IgD-negative memory B cell (primary cell): Measurements from ENCODE around the gene ZNF638. TPM values are rescaled to one million over a fixed set of nuclear protein-coding genes. Genes with fewer than 3 reads are reported as not detected.

ENCODE experiments used
- H3K27ac Mint-ChIP-seq, 3 donors: one replicate each; pipeline ENCODE4 v1.8.0; 2020 to 2022; ENCODE audit warnings: mild to moderate bottlenecking in 3 of 3, mixed read lengths in 3 of 3, moderate library complexity in 1 of 3
- H3K27me3 Mint-ChIP-seq: one replicate; pipeline ENCODE4 v1.8.0; 2021; ENCODE audit warnings: mixed read lengths
- H3K36me3 Mint-ChIP-seq: one replicate; pipeline ENCODE4 v1.8.0; 2020; ENCODE audit warnings: mild to moderate bottlenecking, mixed read lengths
- H3K4me1 Mint-ChIP-seq, 3 donors: one replicate each; pipeline ENCODE4 v1.8.0; 2020 to 2022; ENCODE audit warnings: mixed read lengths in 3 of 3, mild to moderate bottlenecking in 1 of 3
- H3K4me3 Mint-ChIP-seq, 4 donors: one replicate each; pipeline ENCODE4 v1.8.0; 2020 to 2022; ENCODE audit warnings: mild to moderate bottlenecking in 4 of 4, mixed read lengths in 4 of 4, moderate library complexity in 3 of 4
- H3K9me3 Mint-ChIP-seq, 3 donors: one replicate each; pipeline ENCODE4 v1.8.0; 2020 to 2021; ENCODE audit warnings: mixed read lengths in 3 of 3, mild to moderate bottlenecking in 1 of 3
- polyA plus RNA-seq: library from polyadenylated mRNA; unstranded; fragments of 300-500 nt; fragmentation: Illumina TruSeq; gene quantifications from one replicate; pipeline ENCODE4 v1.2.3, GENCODE V29; 2021

Gene ZNF638
- polyA plus RNA-seq, 1 donor from 2014 or later, result 60.3 TPM

DNA sequence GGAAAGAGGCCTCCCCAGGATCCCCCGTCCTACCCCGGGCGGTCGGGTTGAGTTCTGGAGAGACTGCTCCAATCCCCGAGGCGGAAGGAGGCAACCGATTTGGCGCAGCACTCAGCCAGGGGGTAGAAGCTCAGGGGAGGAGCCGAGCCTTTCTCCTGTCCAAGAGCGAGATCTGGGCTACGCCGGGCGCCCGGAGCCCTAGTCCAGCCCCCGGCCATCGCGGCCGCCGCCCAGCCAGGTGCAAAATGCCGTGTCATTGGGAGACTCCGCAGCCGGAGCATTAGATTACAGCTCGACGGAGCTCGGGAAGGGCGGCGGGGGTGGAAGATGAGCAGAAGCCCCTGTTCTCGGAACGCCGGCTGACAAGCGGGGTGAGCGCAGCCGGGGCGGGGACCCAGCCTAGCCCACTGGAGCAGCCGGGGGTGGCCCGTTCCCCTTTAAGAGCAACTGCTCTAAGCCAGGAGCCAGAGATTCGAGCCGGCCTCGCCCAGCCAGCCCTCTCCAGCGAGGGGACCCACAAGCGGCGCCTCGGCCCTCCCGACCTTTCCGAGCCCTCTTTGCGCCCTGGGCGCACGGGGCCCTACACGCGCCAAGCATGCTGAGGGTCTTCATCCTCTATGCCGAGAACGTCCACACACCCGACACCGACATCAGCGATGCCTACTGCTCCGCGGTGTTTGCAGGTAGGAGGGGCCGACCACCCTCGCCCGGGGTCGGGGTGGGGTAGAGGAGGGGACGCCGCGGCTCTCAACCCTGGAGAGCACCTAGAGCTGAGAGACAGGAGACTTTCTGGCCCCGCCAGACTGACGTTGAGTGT lies 122.0 kb downstream of the ZNF638 start, which contains the start of gene DYSF:
Gene DYSF (plus strand): TSS at position 158 of the 817 bp plus-strand sequence.
- Mint-ChIP-seq H3K36me3 (peaks cover 2% of the 10 kb centered on the region), H3K4me1 (peaks cover 7 to 11% (median 7%) of the 10 kb centered on the region in 3 donors), H3K4me3 (peak within 1 kb of the TSS in 3 of 4 donors; percentile 59 to 84 (median 77)), H3K27me3 (peaks cover 41% of the 10 kb centered on the region), H3K9me3 (no peaks in the 10 kb centered on the region), H3K27ac (no peak within 1 kb of the TSS)

DNA sequence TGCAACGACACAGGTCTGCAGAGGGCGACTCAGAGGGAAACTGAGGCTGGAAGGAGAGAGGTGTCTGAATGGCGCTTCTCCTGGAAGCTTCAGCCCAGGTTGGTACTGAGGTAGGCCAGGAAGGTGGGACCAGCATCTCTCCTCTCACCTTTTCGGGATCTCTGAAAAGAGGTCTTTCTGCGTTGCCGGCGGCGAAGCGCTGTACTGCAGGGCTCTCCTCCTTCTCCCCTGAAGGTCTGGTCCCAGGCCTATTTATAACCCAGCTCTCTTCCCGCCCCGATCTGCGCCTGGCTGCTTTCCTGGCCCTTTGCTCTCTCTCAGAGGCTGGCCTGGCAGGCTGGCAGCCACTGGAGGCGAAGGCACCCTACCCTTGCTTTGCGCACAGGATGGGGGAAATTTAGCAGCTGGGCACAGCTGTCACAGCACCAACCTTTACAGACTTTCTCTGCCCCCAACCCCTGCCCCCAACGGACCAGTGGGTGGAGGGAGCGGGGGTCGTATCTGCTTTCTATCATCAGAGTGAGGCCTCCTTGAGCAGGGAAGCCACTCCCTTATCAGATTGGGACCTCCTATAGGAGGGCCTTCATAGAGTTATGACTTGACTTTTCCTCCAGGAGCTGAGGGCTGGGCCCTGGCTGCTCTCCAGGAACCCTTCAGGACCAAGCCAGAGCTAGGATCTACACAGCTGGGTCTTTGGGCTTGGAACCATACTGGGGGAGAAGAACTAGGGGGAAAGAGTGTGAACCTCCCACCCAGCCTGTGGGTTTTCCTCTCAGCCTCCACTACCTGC lies 122.8 kb downstream of the ZNF638 start:
- Mint-ChIP-seq H3K4me3 (peak overlapping the region in 2 of 4 donors; percentile 55 to 56), H3K27me3 (peaks cover 41% of the 10 kb centered on the region), H3K27ac (no peak overlapping the region), H3K36me3 (peaks cover 2% of the 10 kb centered on the region), H3K4me1 (peaks cover 7 to 11% (median 7%) of the 10 kb centered on the region in 3 donors), H3K9me3 (no peaks in the 10 kb centered on the region)

DNA sequence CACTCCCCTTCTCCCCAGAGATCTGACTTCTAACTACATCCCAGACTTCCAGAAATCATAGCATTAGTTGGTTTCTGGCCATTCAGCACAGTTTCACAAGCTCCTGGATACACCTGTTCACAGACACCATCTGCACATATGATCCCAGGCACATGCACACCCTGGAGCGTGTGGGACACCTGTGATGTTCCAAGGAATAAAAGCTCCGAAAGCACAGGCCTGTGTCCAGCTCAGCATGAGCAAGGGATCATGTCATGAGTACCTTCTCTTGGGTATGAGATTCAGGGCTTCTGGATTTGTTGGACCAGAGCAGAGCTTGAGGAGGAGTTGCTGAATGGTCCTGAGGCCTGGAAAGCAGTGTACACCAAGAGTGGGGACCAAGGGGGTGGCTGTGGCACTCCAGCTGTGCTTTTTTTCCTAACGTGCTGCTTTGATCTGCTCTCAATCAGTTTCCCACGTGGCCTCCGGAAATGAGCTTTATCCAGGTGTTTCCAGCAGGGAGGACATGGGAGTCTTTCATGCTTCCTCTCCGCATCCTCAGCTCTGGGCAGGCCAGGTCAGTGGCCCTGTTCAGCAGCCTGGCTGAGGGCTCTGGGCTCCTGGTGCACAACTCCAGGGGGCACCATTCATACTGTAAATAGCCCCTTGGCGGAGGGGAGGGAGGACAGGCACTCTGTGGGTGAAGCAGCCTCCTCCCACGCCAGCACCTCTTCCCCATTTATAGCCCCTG lies 123.6 kb downstream of the ZNF638 start:
- no peak overlapping the region for H3K4me3 Mint-ChIP-seq
- H3K4me1 Mint-ChIP-seq, result peaks cover 7 to 11% (median 7%) of the 10 kb centered on the region in 3 donors
- H3K27ac Mint-ChIP-seq, result no peak overlapping the region
- H3K27me3 Mint-ChIP-seq, result peaks cover 41% of the 10 kb centered on the region
- no peaks in the 10 kb centered on the region for H3K36me3 Mint-ChIP-seq
- H3K9me3 Mint-ChIP-seq, result no peaks in the 10 kb centered on the region

DNA sequence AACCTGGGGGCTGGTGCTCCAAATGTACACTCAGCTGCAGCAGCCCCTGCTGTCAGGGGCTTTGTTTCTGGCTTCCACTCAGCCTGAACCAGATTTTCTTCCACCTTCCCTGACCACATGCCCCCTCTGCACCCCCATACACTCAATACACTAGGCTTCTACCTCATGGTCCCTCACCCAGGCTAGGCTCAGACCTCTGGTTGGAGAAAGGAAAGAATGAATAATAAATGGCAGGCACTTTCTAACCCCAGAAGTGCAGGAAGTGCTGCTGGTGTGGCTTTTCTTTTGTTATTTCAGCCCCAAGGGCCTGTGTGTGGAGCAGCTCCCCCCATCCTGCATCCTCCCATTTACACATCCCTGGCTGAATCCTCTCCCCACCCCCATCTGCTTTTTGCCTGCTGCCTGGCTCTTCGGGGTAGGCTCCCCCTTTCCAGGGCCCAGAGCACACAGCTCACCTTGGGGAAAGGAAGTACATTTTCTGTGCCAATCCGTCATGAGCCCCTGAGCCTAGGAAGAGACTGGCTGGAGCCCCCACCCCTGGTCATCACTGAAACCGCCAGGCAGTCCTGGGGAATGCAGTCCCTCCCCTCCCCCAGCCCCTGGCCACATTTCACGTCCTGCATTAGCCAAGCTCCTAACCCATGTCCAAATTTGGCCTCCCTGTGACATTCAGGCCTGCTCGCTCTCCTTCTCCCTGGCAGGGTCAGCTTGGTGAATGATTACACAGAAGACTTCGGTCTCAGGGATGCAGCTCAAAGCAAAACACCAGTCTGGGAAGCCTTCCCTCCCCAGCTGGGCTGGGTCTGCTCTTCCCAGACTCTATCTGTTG lies 124.4 kb downstream of the ZNF638 start:
- Mint-ChIP-seq H3K27ac (no peak overlapping the region), H3K36me3 (no peaks in the 10 kb centered on the region), H3K27me3 (peaks cover 41% of the 10 kb centered on the region), H3K4me3 (no peak overlapping the region), H3K4me1 (peaks cover 7 to 11% (median 7%) of the 10 kb centered on the region in 3 donors), H3K9me3 (no peaks in the 10 kb centered on the region)

DNA sequence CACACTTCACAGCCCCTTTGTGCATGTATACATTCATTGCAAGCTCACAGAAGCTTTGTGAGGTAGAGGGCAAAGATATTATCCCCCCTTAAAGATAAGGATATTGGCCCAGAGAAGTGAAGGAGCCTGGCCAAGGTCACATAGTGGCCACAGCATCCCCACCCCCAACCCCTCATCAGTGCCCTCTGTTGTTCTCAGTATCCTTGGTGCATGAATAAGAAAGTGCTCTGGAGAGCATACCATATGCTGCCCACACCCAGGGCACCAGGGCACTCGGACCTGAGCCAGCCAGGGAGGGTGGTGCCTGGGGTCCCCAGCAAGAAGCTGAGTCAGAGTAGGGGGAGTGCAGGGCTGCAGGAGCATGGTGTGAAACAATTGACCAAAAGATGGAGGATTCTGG lies 125.0 kb downstream of the ZNF638 start:
- Mint-ChIP-seq H3K4me3 (no peak overlapping the region), H3K27ac (no peak overlapping the region), H3K4me1 (peaks cover 7 to 11% (median 7%) of the 10 kb centered on the region in 3 donors), H3K36me3 (no peaks in the 10 kb centered on the region), H3K27me3 (peaks cover 41% of the 10 kb centered on the region), H3K9me3 (peaks cover 0 to 6% (median 0%) of the 10 kb centered on the region in 3 donors)

DNA sequence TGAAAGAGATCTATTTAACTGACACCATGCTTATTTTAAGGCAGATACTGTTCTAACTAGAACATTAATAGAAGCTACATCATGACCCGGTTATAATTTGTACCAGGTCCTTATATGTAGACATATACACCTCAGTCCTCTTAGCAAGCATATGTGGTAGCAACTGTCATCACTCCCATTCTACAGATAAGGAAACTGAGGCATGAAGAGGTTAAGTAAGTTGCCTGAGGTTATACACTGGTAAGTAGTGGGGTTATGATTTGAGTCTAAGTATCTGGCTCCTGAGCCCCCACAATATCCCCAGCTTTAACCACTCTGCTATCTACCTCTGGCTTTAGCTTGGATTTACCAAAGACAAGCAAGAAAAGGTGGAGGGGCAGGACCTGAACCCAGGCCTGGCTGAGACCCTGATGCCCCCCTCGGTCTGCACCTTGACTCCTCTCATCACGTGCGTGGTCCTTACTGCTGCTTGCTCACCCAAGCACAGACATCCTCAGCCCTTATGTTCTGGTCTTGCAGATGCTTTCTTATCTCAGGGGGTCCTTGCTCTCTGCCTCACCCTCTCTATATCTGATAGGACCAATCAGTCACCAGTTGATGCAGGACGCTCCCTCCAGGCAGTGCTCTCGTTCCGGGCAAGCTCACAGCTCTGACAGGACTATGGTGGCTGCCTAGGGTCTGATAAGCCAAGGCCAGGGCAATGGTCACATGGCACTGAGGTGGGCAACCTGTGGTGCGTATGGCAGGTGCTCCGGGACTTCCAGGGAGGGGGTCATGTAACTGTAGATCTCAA lies 125.7 kb downstream of the ZNF638 start:
- H3K27me3 Mint-ChIP-seq, result peaks cover 38% of the 10 kb centered on the region
- H3K27ac Mint-ChIP-seq, result no peak overlapping the region
- H3K4me3 Mint-ChIP-seq, result no peak overlapping the region

DNA sequence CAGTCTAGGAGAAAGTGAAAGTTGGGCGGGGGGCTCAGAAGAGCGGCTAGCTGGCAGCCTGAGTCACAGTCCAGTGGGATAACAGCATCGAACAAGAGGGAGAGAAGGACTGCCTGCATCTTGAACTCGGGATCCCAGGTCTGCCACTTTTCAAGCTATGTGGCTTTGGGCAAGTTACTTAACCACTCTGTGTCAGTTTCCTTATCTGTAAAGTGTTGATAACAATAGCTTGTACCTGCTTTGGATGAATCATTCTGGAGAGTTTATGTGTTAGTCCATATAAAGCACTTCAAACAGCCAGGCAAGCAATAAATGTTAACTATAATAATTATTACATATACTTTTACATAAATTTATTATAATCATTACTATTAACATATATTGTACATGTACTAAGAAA lies 126.3 kb downstream of the ZNF638 start:
- peaks cover 34% of the 10 kb centered on the region for H3K27me3 Mint-ChIP-seq
- peak overlapping the region in 1 of 3 donors; percentile 73 for H3K27ac Mint-ChIP-seq
- H3K9me3 Mint-ChIP-seq, result peaks cover 0 to 6% (median 0%) of the 10 kb centered on the region in 3 donors

More for the DNA sequence above, 125.7 kb downstream of the ZNF638 start:
- no peaks in the 10 kb centered on the region for H3K36me3 Mint-ChIP-seq
- peaks cover 0 to 6% (median 0%) of the 10 kb centered on the region in 3 donors for H3K9me3 Mint-ChIP-seq
- H3K4me1 Mint-ChIP-seq, result peaks cover 5 to 10% (median 7%) of the 10 kb centered on the region in 3 donors

DNA sequence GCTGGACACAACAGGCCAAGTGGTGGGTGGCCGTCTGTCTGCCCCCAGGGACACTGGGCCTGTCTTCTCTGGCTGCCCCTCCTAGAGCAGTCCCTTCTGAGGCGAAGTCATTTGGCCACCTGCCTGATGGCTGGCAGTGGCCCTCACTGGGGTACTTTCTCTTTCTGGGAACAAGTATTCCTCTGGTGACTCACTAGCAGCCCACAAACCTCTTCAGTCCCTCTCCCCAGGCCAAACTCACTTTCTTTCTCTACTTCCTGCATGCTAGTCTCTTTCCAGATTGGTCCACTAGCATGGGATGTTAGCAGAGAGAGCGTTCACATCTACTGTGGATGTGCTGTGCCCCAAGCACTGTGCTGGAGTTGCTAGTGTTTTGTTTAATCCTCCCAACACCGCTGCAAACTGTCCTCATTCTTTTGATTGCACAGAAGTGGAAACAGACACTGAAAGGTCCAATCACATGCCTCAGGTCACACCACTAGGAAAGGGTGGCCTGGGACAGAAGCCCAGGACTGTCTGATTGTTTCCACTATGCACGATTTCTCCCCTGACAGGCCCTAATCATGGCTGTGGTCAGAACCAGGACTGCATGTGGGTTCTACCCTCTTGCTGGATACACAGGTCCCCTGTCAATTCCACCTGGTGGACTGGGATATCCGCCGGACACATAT lies 127.0 kb downstream of the ZNF638 start:
- no peak overlapping the region for H3K4me3 Mint-ChIP-seq
- H3K27ac Mint-ChIP-seq, result peak overlapping the region in 1 of 3 donors; percentile 73
- H3K4me1 Mint-ChIP-seq, result peaks cover 0 to 1% (median 0%) of the 10 kb centered on the region in 3 donors
- H3K27me3 Mint-ChIP-seq, result peaks cover 29% of the 10 kb centered on the region
- no peaks in the 10 kb centered on the region for H3K36me3 Mint-ChIP-seq
- H3K9me3 Mint-ChIP-seq, result peaks cover 0 to 6% (median 0%) of the 10 kb centered on the region in 3 donors

More for the DNA sequence above, 126.3 kb downstream of the ZNF638 start:
- H3K36me3 Mint-ChIP-seq, result no peaks in the 10 kb centered on the region
- no peak overlapping the region for H3K4me3 Mint-ChIP-seq
- peaks cover 1 to 4% (median 2%) of the 10 kb centered on the region in 3 donors for H3K4me1 Mint-ChIP-seq

DNA sequence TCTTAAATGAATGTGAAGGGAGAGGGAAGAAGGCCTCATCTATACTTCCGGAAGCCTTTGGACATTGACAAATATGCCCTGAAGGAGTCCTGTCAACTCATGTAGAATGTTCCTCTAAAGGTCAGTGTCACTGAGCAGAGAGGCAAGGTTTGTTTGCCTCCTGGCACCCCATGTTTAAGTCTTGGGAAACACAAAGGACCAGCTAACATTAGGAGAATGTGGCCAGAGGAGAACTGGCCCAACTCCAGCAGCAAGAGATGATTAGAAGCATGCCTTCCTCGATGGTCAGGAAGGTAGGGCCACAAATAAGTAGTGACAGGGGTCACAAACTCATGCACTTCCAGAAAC lies 127.5 kb downstream of the ZNF638 start:
- H3K9me3 Mint-ChIP-seq, result peaks cover 0 to 6% (median 0%) of the 10 kb centered on the region in 3 donors
- H3K4me1 Mint-ChIP-seq, result peaks cover 0 to 1% (median 0%) of the 10 kb centered on the region in 3 donors
- H3K27me3 Mint-ChIP-seq, result peaks cover 25% of the 10 kb centered on the region
- no peak overlapping the region for H3K4me3 Mint-ChIP-seq
- no peak overlapping the region for H3K27ac Mint-ChIP-seq
- no peaks in the 10 kb centered on the region for H3K36me3 Mint-ChIP-seq

DNA sequence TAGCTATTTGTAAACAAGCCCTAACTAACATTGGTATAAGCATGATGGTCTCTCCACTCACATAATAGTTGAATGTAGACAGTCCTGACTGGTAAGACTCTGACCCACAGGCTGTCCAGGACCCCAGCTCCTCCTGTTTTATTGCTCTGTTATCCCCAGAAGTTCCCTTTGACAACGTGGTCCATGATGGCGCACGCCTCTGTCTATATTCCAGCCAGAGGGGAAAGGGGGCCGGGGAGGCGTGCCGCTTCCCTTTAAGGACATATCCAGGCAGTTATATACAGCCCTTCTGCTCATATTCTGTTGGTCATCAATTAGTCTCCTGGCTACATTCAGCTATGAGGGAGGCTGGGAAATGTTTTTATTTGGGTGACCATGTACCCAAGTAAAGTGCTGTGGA lies 128.5 kb downstream of the ZNF638 start:
- no peak overlapping the region for H3K27ac Mint-ChIP-seq
- no peak overlapping the region for H3K4me3 Mint-ChIP-seq
- H3K36me3 Mint-ChIP-seq, result no peaks in the 10 kb centered on the region
- H3K4me1 Mint-ChIP-seq, result peaks cover 0 to 1% (median 0%) of the 10 kb centered on the region in 3 donors
- H3K9me3 Mint-ChIP-seq, result peaks cover 0 to 6% (median 0%) of the 10 kb centered on the region in 3 donors
- H3K27me3 Mint-ChIP-seq, result peaks cover 15% of the 10 kb centered on the region

DNA sequence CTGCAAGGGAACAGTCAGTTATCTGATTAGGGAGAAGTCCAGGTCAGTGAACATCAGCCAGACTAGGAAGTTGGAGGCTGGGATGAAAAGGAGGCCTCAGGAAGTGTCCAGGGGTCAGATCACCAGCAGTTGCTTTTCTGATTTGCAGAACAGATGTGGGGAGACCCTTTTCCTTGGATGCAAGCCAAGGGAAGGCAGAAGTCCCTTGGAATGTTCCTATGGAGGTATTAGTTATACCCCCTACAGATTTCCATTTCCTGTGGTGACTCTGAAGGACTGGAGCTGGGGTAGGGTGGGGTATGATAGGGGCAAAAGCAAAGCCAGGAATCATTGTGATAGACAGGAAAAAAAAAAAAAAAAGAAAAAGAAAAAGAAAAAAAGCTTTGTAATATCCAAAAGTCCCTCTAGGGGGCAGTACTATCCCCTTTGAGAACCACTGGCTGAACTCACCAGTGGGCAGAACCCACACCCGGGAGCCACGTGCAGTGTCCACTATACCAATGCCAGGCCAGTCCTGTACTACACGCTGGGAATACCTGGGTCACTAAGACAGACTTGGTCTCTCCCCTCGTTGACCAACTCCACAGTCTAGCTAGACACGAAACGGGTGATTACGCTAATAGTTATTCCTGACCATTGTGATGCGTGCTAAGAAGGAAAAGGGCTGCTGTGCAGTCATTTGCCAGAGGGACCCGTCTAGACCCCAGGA lies 129.2 kb downstream of the ZNF638 start:
- peaks cover 0 to 6% (median 0%) of the 10 kb centered on the region in 3 donors for H3K9me3 Mint-ChIP-seq
- peaks cover 0 to 1% (median 0%) of the 10 kb centered on the region in 3 donors for H3K4me1 Mint-ChIP-seq
- peaks cover 13% of the 10 kb centered on the region for H3K27me3 Mint-ChIP-seq
- H3K36me3 Mint-ChIP-seq, result no peaks in the 10 kb centered on the region
- H3K4me3 Mint-ChIP-seq, result no peak overlapping the region
- H3K27ac Mint-ChIP-seq, result no peak overlapping the region

DNA sequence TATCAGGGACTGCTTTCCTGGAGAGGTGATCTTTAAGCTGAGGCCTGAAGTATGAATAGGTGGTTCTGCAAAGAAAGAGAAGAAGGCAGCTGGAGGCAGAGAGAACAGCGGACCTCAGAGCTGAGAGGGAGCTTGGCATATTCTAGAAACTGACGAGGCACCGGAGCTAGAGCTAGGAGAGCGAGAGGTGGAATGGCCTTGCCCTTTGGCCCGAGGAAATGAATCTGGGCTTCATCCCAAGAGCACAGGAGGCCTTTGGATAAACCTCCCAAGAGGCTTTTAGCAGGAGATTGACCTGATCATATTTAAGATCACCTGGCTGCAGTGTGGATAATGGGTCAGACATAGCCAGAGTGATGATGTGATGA lies 129.7 kb downstream of the ZNF638 start:
- H3K4me1 Mint-ChIP-seq, result peaks cover 0 to under 1% (median 0%) of the 10 kb centered on the region in 3 donors
- H3K4me3 Mint-ChIP-seq, result no peak overlapping the region
- H3K9me3 Mint-ChIP-seq, result peaks cover 0 to 6% (median 0%) of the 10 kb centered on the region in 3 donors
- no peak overlapping the region for H3K27ac Mint-ChIP-seq
- H3K27me3 Mint-ChIP-seq, result peaks cover 9% of the 10 kb centered on the region
- no peaks in the 10 kb centered on the region for H3K36me3 Mint-ChIP-seq
